Urinary bladder (tissue), 4 donors: ENCODE measurements around the gene KCNH5. TPM values are rescaled to one million over a fixed set of nuclear protein-coding genes. Genes with fewer than 3 reads are reported as not detected.

Experiments used
- DNase-seq: peaks from one replicate; pipeline ENCODE4 v3.0.0-alpha.2; 2015; ENCODE audit errors: extremely low spot score
- H3K27ac ChIP-seq: one replicate; pipeline ENCODE4 v1.5.1; 2013; ENCODE audit warnings: low read depth, mild to moderate bottlenecking, moderate library complexity
- H3K36me3 ChIP-seq: one replicate; pipeline ENCODE4 v1.6.1; 2013; ENCODE audit warnings: mild to moderate bottlenecking, moderate library complexity; ENCODE audit not compliant: insufficient read depth
- H3K4me1 ChIP-seq: one replicate; pipeline ENCODE4 v1.6.1; 2013; ENCODE audit warnings: mild to moderate bottlenecking, moderate library complexity; ENCODE audit not compliant: insufficient read depth
- H3K4me3 ChIP-seq: one replicate; pipeline ENCODE4 v1.5.1; 2013; ENCODE audit warnings: low read depth, low read length
- WGBS: extraction: QIAGEN DNeasy Blood & Tissue Kit; methylation state at CpG from one replicate; pipeline ENCODE4 v1.1.7; 2013; 5-methylcytosine and 5-hydroxymethylcytosine counted together
- polyA plus RNA-seq: library from polyadenylated mRNA; stranded (reverse); fragments of 200-250 nt; gene quantifications from one replicate; pipeline ENCODE4 v1.2.3, GENCODE V29; 2013
- total RNA-seq: library from RNA; depleted of rRNA; stranded (reverse); fragments of >200 nt; gene quantifications from one replicate; pipeline ENCODE4 v1.2.3, GENCODE V29; 2014
- donor health status: healthy with polysubstance abuse.
- donor health status: healthy.

KCNH5 gene
- total and polyA plus RNA-seq, 2 donors: 0.10 to 6.7 TPM

DNA sequence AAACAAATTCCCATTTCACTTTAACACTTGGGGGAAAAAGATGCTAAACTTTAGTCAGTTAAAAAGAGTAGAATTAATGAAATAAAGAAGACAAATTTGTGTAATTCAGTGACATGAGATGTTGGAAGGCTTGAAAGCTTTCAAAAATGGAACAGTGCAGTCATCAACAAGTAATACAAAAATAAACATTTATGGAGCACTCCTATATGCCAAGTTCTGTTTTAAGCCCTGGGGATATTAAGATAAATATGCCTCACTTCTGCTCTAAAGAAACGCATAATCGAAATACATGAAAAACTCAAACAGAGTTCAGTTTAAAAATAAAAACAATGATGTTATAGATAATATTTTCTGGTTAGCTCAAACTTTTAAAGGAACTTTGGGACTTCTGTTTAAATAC lies 93.0 kb downstream of the KCNH5 start:
- WGBS: 53% methylated on average over 2 of the region's 2 CpGs
- DNase-seq: no peak
- Histone ChIP-seq H3K4me1 (no peaks in the 10 kb centered on the region), H3K27ac (no peak overlapping the region), H3K4me3 (no peak overlapping the region), H3K36me3 (no peaks in the 10 kb centered on the region)

- no peak for DNase-seq
- no peak overlapping the region for H3K27ac ChIP-seq
- no peak overlapping the region for H3K4me3 ChIP-seq
- WGBS: 75% methylated on average over 2 of the region's 2 CpGs
- no peaks in the 10 kb centered on the region for H3K36me3 ChIP-seq
- H3K4me1 ChIP-seq: no peaks in the 10 kb centered on the region
Observed at GRCh38 chr14:62947301-62947700, 98.0 kb downstream of the KCNH5 start.

DNA sequence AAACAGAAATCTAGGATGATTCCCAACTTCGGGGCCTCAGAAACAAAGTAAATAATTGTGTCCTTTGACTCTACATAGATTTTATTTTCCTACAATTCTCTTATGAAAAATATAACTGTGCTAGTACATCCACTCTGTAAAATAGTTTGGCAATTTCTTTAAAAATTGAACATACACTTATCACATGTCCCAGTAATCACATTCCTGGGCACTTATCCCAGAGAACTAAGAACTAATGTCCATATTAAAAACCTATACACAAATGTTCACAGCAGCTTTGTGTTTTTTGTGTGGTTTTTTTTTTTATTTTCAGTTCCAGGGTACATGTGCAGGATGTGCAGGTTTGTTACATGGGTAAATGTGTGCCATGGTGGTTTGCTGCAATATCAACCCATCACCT lies 99.0 kb downstream of the KCNH5 start:
- no peak for DNase-seq
- Histone ChIP-seq H3K4me1 (no peaks in the 10 kb centered on the region), H3K27ac (no peak overlapping the region), H3K36me3 (peaks cover 2% of the 10 kb centered on the region), H3K4me3 (no peak overlapping the region)
- 67% methylated on average over 1 of the region's 1 CpG for WGBS

GRCh38 chr14:62943202-62943601 lies 102.1 kb downstream of the KCNH5 start:
- 58% methylated on average over 2 of the region's 2 CpGs for WGBS
- H3K27ac ChIP-seq: no peak overlapping the region
- no peak overlapping the region for H3K4me3 ChIP-seq
- H3K4me1 ChIP-seq: no peaks in the 10 kb centered on the region
- H3K36me3 ChIP-seq: peaks cover 2% of the 10 kb centered on the region
- DNase-seq: no peak

- WGBS: 18% methylated on average over 2 of the region's 2 CpGs
Observed at GRCh38 chr14:62939970-62940369, 105.3 kb downstream of the KCNH5 start.

DNA sequence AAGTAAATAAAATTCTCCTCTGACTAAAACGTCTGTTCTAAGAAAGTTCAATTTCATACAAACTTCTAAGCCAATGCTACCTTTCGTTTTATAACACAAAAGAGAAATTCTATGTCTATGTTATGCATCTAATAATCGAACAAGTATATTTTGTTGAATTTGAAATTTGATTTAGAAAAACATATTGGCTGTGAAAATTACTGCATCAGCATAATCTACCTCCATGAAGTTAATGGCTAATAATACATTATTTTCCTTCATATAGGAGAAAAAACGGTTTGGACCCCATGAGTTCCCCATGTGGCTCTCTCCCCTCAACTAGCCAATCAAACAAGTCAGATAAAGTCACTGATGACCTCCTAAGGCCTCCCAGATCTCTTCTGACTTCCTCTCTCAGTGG lies 106.5 kb downstream of the KCNH5 start:
- WGBS: 79% methylated on average over 4 of the region's 4 CpGs
- no peak overlapping the region for H3K4me3 ChIP-seq
- no peak for DNase-seq
- H3K36me3 ChIP-seq: peaks cover 2% of the 10 kb centered on the region
- no peak overlapping the region for H3K27ac ChIP-seq
- H3K4me1 ChIP-seq: no peaks in the 10 kb centered on the region

More at GRCh38 chr14:62939970-62940369, 105.3 kb downstream of the KCNH5 start:
- no peaks in the 10 kb centered on the region for H3K4me1 ChIP-seq
- DNase-seq: no peak
- peaks cover 2% of the 10 kb centered on the region for H3K36me3 ChIP-seq
- no peak overlapping the region for H3K27ac ChIP-seq
- no peak overlapping the region for H3K4me3 ChIP-seq

DNA sequence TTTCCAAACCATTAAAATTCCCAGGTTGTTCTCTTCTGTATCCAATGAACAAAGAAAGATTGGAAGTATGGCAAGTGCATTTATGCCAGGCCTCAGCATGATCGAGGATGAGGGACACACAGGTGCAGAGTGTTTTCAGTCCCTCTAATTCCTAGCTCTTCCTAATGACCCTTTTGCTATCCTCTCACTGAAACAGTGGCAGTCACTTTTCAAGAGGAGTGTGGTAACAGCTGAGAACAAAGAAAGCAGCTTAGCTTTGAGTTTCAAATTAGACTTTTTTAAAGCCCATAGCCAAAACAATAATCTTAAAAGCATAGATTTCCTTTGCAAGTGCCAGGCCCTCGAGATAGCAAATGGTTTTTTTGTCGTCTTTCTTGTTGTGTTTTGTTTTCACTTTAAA lies 110.8 kb downstream of the KCNH5 start:
- DNase-seq: no peak
- Histone ChIP-seq H3K4me3 (no peak overlapping the region), H3K36me3 (no peaks in the 10 kb centered on the region), H3K4me1 (no peaks in the 10 kb centered on the region), H3K27ac (no peak overlapping the region)
- 57% methylated on average over 3 of the region's 3 CpGs for WGBS

DNA sequence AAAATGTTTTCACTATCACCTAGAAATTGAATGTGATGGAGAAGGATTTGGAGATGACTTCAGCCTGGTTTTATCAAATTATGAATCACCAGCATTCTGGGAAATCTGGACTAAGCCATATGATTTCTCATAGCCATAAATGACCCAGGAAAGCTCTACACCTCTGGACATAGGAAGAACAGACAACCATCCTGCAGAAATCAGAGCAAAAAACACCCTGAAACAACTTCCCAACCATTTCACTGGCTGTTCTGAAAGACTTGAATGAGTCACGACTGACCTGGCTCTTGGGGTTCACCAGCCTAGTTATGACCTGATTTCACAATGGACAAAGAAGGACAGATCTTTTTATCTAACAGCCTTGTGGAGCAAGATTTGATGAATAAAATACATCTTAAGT lies 123.8 kb downstream of the KCNH5 start:
- Histone ChIP-seq H3K27ac (no peak overlapping the region), H3K4me3 (no peak overlapping the region), H3K36me3 (no peaks in the 10 kb centered on the region), H3K4me1 (no peaks in the 10 kb centered on the region)
- DNase-seq: no peak
- WGBS: 70% methylated on average over 1 of the region's 1 CpG

- Histone ChIP-seq H3K4me1 (no peaks in the 10 kb centered on the region), H3K27ac (no peak overlapping the region), H3K4me3 (no peak overlapping the region), H3K36me3 (no peaks in the 10 kb centered on the region)
- 37% methylated on average over 4 of the region's 4 CpGs for WGBS
- no peak for DNase-seq
Observed at GRCh38 chr14:62916551-62916950, 128.7 kb downstream of the KCNH5 start.

DNA sequence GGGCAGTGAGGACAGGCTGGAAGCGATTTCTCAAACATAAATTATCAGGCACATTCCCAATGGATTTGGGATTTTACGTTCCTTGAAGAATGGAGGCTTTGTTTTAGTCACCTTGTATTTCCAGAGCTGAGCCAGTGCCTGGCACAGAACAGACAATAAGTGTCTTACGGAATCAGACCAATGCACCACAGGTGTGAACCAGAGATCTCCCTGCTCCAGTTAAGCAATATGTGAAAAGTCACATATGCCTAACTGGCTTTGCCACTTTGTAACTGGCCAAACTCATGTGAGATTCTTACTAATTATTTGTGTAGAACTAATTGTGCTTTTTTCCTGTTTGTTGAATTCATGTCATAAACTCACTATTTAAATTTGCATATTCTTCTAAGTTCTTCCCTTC lies 130.4 kb downstream of the KCNH5 start:
- no peaks in the 10 kb centered on the region for H3K4me1 ChIP-seq
- no peak for DNase-seq
- 87% methylated on average over 3 of the region's 3 CpGs for WGBS
- H3K27ac ChIP-seq: no peak overlapping the region
- H3K4me3 ChIP-seq: no peak overlapping the region
- H3K36me3 ChIP-seq: no peaks in the 10 kb centered on the region

GRCh38 chr14:62914025-62914424 lies 131.2 kb downstream of the KCNH5 start:
- peak; percentile 41 for DNase-seq
- H3K4me1 ChIP-seq: no peaks in the 10 kb centered on the region
- no peak overlapping the region for H3K4me3 ChIP-seq
- WGBS: 17% methylated on average over 2 of the region's 2 CpGs
- no peak overlapping the region for H3K27ac ChIP-seq
- no peaks in the 10 kb centered on the region for H3K36me3 ChIP-seq

GRCh38 chr14:62908506-62908905 lies 136.8 kb downstream of the KCNH5 start:
- Histone ChIP-seq H3K4me3 (no peak overlapping the region), H3K27ac (no peak overlapping the region), H3K36me3 (no peaks in the 10 kb centered on the region), H3K4me1 (no peaks in the 10 kb centered on the region)
- no peak for DNase-seq
- WGBS: 87% methylated on average over 1 of the region's 1 CpG

- DNase-seq: no peak
- H3K4me3 ChIP-seq: no peak overlapping the region
- H3K27ac ChIP-seq: no peak overlapping the region
- 46% methylated on average over 2 of the region's 2 CpGs for WGBS
- no peaks in the 10 kb centered on the region for H3K36me3 ChIP-seq
- no peaks in the 10 kb centered on the region for H3K4me1 ChIP-seq
Observed at GRCh38 chr14:62905566-62905965, 139.7 kb downstream of the KCNH5 start.

- Histone ChIP-seq H3K36me3 (no peaks in the 10 kb centered on the region), H3K4me1 (no peaks in the 10 kb centered on the region), H3K27ac (no peak overlapping the region), H3K4me3 (no peak overlapping the region)
- DNase-seq: no peak
- WGBS: 66% methylated on average over 2 of the region's 2 CpGs
Observed at GRCh38 chr14:62897771-62898170, 147.5 kb downstream of the KCNH5 start.

GRCh38 chr14:62896932-62897456 lies 148.3 kb downstream of the KCNH5 start:
- H3K4me3 ChIP-seq: no peak overlapping the region
- no peak for DNase-seq
- WGBS: 86% methylated on average over 1 of the region's 1 CpG

More at GRCh38 chr14:62896932-62897456, 148.3 kb downstream of the KCNH5 start:
- Histone ChIP-seq H3K27ac (no peak overlapping the region), H3K36me3 (no peaks in the 10 kb centered on the region), H3K4me1 (no peaks in the 10 kb centered on the region)
